NCI-H1105 (cell line): ENCODE measurements around the gene ALDH3B2.

Experiments used
- DNase-seq: peaks from one replicate; lab custom pipeline; 2025; lab: John Stamatoyannopoulos, UW

Gene ALDH3B2

DNA sequence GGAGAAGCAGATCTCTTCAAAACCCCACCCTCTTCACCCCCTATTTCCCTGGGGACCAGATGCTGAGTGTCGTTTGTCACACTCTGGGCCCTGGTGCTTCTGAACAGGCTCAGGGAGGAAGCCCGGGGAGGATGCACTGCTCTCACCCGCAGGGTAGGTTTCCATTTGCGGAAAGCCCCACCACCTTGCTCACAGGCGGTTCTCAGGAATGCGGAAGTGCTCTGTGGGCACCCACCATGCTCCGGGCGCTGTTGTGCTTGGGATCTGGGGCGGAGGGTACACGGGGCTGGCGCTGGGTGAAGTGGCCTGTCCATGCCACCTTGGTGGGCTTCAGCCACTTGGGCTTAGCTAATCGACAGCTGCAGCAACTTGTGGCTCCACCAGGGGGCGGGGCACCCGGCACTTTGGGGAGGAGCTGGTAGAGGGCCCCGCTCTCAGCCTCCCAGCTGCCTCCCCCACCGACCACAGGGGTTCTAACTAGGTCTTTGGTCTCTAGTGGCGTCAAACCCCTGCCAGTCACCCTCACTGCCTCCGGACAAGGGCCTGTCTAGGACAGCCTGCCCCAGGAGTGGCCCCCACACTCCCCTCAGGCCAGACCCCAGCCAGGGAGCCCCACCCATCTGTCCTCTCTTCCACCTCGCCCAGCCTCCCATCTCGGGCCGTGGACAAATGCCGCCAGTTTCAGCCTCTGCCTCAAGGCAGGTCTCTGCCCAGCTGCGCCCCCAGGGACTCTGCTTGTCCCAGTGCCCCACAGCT, 60.3 kb downstream of the ALDH3B2 start:
- peak; percentile 31 for DNase-seq

DNA sequence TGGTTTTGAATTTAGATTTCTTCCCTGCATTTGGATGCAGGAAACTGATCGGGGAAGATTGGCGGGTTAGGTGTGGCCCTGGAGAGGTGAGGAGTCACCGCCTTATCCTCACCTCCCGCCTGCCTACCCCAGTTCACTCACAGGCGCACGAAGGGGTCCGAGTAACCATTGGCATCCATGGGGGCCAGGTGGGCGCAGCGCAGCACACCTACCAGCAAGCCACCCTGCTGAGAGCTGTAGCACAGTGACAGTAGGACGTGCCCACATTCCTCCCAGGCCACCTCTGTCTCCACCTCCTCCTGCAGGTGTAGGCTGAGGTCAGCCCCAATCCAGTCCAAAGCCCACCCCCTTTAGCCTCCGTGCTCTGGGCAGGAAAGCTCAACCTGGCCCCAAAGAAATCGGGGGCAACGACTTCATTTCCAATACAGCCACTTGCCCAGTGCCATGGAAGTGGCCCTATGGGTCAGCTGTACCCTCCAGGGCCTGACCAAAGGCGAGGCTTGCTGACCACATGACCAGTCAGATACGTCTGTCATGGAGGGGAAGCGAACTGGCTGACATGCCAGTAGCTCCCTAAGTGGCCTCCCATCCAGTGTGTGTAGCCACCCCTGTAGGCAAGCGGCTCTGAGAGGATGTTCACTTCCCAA, 61.0 kb downstream of the ALDH3B2 start:
- no peak for DNase-seq

DNA sequence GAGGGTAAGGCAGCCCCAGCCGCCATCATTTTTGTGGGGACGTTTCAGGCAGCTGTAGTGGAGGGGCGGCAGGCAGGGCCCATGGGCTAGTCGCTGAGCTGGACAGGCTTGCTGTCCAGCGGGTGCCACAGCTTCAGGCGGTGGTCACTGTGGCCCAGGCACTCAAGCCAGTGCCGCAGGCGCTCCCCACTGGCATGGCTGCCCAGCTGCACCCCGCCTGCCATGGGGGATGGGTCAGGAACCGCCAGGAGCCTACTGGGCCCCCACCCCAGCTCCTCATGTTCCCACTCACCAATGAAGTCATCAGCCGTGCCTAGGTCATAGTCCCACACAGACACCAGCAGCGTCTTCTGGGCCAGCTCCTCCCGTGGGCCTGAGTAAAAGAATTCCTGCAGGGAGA, 61.7 kb downstream of the ALDH3B2 start:
- no peak for DNase-seq
